HG03139 (cell line): ENCODE measurements around the gene TPX2.
A peak's percentile ranks its signal among the peaks of the same experiment; 100 is the strongest.
"Not testable (repeated sequence)": the region's sequence is repeated elsewhere in the genome, so short reads cannot be mapped to it uniquely, and the experiment has no call there.

Experiments used
- ATAC-seq: cut with Tn5 transposase; IDR thresholded peaks from one replicate; pipeline ENCODE4 v1.9.1; 2021; ENCODE audit not compliant: unreplicated experiment

Gene TPX2

GRCh38 chr20:31813611-31814010, 74.5 kb downstream of the TPX2 start:
- ATAC-seq: no peak

DNA sequence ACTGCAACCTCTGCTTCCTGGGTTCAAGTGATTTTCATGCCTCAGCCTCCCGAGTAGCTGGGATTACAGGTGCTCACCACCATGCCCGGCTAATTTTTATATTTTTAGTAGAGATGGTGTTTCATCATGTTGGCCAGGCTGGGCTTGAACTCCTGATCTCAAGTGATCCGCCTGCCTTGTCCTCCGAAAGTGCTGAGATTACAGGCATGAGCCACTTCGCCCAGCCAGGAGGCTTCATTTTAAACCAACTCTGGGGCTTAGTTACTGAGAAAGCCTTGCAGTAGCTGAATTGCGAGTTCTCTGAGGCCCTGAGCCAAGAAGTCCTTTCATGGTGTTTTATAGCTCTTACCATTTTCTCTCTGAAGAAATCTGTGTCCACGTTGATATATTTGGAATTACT, 75.1 kb downstream of the TPX2 start:
- not testable (repeated sequence) for ATAC-seq

GRCh38 chr20:31815408-31816188, 76.5 kb downstream of the TPX2 start:
- ATAC-seq: no peak

GRCh38 chr20:31816221-31816620, 77.1 kb downstream of the TPX2 start:
- no peak for ATAC-seq

DNA sequence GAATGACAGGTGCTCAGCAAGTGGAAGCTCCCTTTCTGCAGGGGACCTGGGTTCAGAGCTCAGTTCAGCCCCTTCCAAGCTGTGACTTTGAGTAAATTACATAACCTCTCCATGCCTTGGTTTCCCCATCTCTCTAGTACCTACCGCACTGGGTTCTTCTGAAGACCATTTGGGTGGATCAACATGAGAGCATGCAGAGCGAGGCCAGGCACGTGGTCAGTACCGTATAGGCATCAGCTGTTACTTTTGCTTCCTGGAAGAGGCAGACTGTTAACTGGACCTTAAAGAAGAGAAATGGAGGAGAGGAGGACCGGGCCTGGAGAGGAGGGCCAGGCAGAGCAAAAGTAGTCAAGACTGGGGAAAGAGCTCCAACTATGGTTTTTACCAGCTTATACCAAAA, 78.4 kb downstream of the TPX2 start:
- no peak for ATAC-seq

DNA sequence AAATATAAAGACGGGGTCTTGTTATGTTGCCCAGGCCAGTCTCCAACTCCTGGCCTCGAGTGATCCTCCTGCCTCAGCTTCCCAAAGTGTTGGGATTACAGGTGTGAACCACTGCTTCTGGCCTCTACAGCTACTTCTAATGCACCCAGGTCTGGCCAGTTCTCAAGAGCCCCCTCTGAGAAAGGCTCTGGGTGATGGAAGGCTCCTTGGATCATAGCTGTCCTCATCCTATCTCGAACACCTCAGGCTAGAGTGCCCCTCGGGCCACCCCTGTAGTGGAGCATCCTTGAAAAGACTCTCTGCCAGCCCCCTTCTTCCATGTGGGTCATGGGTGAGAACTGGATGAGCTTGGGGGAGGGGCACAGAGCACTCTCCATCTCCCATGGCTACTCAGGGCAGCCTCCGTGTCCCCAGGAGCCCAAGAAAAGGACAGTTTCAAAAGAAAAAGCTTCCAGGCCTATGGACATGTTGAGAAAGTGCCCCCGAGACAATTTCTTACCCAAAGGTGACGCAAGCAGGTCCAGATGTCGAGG, 79.4 kb downstream of the TPX2 start:
- no peak for ATAC-seq

GRCh38 chr20:31819083-31819784, 80.1 kb downstream of the TPX2 start, which contains the start of gene MYLK2:
MYLK2 (plus strand) TSS chr20:31819356; CDS start chr20:31819581, 225 bp downstream.
- no peak for ATAC-seq

DNA sequence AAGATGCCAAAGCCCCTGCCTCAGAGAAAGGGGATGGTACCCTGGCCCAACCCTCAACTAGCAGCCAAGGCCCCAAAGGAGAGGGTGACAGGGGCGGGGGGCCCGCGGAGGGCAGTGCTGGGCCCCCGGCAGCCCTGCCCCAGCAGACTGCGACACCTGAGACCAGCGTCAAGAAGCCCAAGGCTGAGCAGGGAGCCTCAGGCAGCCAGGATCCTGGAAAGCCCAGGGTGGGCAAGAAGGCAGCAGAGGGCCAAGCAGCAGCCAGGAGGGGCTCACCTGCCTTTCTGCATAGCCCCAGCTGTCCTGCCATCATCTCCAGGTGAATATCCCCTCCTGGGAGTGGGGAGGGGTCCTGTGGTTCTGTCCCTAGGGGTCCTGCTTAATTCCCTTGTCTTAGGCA, 81.1 kb downstream of the TPX2 start:
- no peak for ATAC-seq

DNA sequence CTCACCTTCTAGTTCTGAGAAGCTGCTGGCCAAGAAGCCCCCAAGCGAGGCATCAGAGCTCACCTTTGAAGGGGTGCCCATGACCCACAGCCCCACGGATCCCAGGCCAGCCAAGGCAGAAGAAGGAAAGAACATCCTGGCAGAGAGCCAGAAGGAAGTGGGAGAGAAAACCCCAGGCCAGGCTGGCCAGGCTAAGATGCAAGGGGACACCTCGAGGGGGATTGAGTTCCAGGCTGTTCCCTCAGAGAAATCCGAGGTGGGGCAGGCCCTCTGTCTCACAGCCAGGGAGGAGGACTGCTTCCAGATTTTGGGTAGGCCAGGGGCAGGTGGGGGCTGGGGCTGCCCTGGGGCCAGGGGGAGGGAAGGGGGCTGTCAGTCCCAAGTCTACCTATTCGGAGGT, 82.3 kb downstream of the TPX2 start:
- ATAC-seq: no peak

GRCh38 chr20:31822421-31823330, 83.6 kb downstream of the TPX2 start:
- ATAC-seq: peak; percentile 57

GRCh38 chr20:31823360-31824124, 84.5 kb downstream of the TPX2 start:
- no peak for ATAC-seq

DNA sequence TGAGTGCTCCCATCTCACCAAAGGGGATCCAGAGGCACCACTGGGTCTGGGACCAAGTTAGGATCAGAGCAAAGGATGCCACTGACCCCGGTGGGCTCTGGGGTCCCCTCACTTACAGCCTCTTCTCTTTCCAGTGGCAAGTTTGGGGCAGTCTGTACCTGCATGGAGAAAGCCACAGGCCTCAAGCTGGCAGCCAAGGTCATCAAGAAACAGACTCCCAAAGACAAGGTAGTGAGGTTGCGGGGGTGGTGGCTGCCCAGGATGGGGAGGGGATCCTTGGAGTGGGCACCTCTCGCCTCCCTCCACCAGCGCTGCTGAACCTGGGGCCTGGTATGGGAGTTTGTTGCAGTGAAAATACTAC, 85.0 kb downstream of the TPX2 start:
- no peak for ATAC-seq

- ATAC-seq: no peak
Measured at GRCh38 chr20:31824554-31825313, 85.6 kb downstream of the TPX2 start.

- ATAC-seq: no peak
Measured at GRCh38 chr20:31826074-31826473, 87.0 kb downstream of the TPX2 start.

DNA sequence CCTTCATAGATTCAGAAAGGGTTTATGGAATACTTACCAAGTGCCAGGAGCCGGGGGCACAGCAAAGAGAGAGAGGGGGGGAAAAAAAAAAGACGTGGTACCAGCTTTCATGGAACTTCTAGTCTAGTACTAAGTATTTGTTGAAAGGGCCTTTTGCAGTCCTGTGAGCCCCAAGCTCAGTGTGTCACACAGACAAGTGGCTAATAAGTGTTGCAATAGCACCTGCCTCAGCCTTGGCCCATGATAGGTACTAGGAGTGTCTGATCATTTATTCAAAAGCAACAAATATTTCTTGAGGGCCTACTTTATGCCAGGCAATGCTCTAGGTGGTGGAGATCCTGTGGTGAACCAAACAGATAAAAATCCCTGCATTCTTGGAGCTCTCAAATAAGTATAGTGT, 88.0 kb downstream of the TPX2 start:
- no peak for ATAC-seq

DNA sequence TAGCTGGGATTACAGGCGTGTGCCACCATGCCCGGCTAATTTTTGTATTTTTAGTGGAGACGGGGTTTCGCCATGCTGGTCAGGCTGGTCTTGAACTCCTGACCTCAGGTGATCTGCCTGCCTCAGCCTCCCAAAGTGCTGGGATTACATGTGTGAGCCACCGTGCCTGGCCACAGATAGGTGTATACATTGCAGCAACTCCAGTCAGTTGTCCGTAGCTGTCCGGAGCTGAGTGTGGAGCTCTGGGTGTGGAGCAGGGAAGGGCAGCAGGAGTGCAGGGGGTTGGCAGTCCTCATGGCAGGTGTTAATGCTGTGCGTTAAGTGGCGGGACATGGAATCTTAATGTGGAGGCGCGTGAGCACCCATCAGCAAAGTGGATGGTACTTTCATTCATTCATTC, 88.9 kb downstream of the TPX2 start:
- ATAC-seq: not testable (repeated sequence)

DNA sequence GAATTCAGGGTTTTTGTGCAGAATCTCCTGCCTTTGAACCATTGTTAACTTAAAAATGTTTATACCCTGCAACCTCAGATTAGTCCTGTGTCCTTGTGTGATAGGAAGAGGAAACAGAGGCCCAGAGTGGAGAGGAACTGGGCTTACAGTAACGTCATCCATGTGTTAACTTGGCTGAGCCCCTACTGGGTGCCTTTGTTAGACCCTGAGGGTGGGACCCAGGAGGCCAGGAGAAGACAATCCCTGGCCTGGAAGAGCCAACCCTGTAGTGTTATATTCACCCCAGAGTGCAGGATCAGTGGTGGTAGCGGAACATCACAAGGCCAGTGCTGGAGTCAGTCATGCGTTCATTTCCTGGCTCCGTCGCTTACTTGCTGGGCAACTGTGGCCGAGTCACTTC, 90.6 kb downstream of the TPX2 start:
- ATAC-seq: no peak

GRCh38 chr20:31830406-31830981, 91.4 kb downstream of the TPX2 start:
- no peak for ATAC-seq

DNA sequence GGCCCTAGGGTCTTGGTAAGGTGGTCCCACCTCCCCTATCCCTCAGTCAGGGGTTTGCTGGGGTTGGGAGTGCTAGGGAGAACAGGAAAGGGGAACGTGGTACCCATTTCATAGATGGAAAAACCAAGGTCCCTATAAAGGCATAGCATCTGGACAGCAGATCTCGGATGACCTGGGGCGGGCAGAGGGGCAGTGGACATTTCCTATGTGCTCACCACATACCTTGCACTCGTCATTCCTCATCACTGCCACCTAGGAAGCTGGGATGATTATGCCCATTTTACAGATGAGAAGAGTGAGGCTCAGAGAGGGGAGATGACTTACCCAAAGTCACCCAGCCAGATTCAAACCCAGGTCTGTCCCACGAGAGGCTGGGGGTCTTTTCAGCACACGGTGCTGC, 92.1 kb downstream of the TPX2 start:
- no peak for ATAC-seq
